Measurements from ENCODE around the gene DHODH.
"Not testable (repeated sequence)": the region's sequence is repeated elsewhere in the genome, so short reads cannot be mapped to it uniquely, and the experiment has no call there.

Gene DHODH

DNA sequence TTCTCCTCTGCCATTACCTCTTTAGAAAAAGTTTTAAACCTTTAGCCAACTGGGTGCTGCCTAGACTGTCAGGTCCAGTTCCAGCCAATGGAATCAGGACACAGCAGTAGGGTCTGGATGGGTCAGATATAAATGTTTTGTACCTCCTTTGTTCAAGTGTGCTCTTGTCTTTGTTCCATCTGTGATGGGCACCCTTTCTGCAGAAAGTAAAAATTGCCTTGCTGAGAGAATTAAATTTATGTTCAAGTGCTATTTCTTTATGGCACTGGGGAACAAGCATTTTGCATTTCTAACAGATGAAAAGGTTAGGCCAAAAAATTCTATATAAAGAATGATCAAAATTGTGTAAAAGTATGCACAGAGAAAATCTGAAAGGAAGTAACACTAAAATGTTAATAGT, 40.6 kb downstream of the DHODH start:
- Histone ChIP-seq H3K9ac (ENCODE audit: low read length) (no peak overlapping the region), H3K4me3 (ENCODE audit: insufficient read depth, low read length, poor library complexity, severe bottlenecking) (no peak overlapping the region), H4K20me1 (ENCODE audit: low read depth, low read length) (no peaks in the 10 kb centered on the region), H3K9me3 (ENCODE audit: insufficient read depth, low read length) (peaks cover 6% of the 10 kb centered on the region; the same call in 1 of the 2 replicates), H3K27ac (ENCODE audit: low read depth, low read length) (no peak overlapping the region), H3K36me3 (ENCODE audit: low read length) (no peaks in the 10 kb centered on the region), H2AFZ (ENCODE audit: low read depth, low read length, severe bottlenecking) (no peak overlapping the region), H3K4me2 (ENCODE audit: low read depth, low read length, poor library complexity, severe bottlenecking) (no peak overlapping the region), H3K79me2 (ENCODE audit: insufficient read depth, low read length) (no peaks in the 10 kb centered on the region), H3K9me2 (replicated peaks; ENCODE audit: insufficient read depth, low read length) (no peaks in the 10 kb centered on the region), H3F3A (ENCODE audit: insufficient read depth) (no peaks in the 10 kb centered on the region), H3K27me3 (ENCODE audit: low read length) (no peaks in the 10 kb centered on the region)
- TF ChIP-seq EZH2phosphoT487 (conservative IDR thresholded peaks at IDR 0.05; ENCODE audit: low read length) = no peak

DNA sequence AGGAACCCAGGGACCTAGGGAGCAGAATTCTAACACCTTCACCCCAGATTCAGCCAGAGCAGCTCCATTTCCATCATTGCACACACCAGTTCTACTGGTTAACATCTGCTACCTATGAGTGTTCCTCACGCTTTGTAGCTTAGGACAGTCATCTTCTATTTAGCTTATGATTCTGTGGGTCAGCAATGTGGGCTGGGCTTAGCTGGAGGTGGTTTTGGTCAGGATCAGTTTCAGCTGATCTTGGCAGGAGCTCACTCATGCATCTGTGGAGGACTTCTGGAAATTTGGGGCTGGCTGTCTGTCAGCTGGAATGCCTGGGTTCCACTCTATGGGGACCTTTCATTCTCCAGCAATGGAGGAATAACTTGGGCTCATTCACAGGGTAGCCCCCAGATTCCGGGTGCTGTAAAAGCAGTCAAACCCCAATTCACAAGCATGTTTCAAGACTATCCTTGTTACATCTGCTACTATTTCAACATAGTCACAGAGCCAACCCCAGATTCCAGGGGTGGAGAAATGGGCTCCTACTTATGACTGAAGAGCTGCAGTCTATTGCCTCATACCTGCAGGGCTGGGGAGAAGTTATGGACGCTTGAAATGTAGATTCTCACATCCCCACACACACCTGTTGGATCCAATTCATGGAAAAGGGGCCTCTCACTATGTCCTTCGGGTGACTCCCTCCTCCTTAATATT, 42.4 kb downstream of the DHODH start:
- Histone ChIP-seq H4K20me1 (ENCODE audit: low read depth, low read length) (no peaks in the 10 kb centered on the region), H3K9me3 (ENCODE audit: insufficient read depth, low read length) (peaks cover 6% of the 10 kb centered on the region; the same call in 1 of the 2 replicates), H2AFZ (ENCODE audit: low read depth, low read length, severe bottlenecking) (no peak overlapping the region), H3K4me2 (ENCODE audit: low read depth, low read length, poor library complexity, severe bottlenecking) (no peak overlapping the region), H3K4me3 (ENCODE audit: insufficient read depth, low read length, poor library complexity, severe bottlenecking) (no peak overlapping the region), H3F3A (ENCODE audit: insufficient read depth) (no peaks in the 10 kb centered on the region), H3K27ac (ENCODE audit: low read depth, low read length) (no peak overlapping the region), H3K36me3 (ENCODE audit: low read length) (no peaks in the 10 kb centered on the region), H3K9ac (ENCODE audit: low read length) (no peak overlapping the region), H3K79me2 (ENCODE audit: insufficient read depth, low read length) (no peaks in the 10 kb centered on the region), H3K27me3 (ENCODE audit: low read length) (no peaks in the 10 kb centered on the region), H3K9me2 (replicated peaks; ENCODE audit: insufficient read depth, low read length) (no peaks in the 10 kb centered on the region)
- TF ChIP-seq EZH2phosphoT487 (conservative IDR thresholded peaks at IDR 0.05; ENCODE audit: low read length) = no peak
- TF ChIP-seq, protein P1, sequence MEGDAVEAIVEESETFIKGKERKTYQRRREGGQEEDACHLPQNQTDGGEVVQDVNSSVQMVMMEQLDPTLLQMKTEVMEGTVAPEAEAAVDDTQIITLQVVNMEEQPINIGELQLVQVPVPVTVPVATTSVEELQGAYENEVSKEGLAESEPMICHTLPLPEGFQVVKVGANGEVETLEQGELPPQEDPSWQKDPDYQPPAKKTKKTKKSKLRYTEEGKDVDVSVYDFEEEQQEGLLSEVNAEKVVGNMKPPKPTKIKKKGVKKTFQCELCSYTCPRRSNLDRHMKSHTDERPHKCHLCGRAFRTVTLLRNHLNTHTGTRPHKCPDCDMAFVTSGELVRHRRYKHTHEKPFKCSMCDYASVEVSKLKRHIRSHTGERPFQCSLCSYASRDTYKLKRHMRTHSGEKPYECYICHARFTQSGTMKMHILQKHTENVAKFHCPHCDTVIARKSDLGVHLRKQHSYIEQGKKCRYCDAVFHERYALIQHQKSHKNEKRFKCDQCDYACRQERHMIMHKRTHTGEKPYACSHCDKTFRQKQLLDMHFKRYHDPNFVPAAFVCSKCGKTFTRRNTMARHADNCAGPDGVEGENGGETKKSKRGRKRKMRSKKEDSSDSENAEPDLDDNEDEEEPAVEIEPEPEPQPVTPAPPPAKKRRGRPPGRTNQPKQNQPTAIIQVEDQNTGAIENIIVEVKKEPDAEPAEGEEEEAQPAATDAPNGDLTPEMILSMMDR (IDR thresholded peaks at IDR 0.05; ENCODE audit: insufficient read depth, low read length, poor library complexity, severe bottlenecking) = no peak

DNA sequence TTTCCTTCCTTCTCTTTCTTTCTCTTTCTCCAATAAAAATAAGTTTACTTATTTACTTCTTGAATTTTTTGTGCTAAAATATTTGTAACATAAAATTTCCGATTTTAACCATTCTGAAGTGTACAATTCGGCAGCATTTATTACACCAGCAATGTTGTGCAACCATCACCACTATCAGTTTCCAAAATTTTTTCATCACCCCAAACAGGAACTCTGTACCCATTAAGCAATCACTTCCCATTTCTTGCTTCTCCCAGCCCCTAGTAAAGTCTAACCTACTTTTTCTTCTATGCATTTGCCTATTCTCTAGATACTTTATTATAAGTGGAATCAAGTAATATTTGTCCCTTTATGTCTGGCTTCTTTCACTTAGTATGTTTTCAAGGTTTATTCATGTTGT, 43.3 kb downstream of the DHODH start:
- no peaks in the 10 kb centered on the region for H3F3A ChIP-seq (ENCODE audit: insufficient read depth)
- no peak overlapping the region for H2AFZ ChIP-seq (ENCODE audit: low read depth, low read length, severe bottlenecking)
- TF ChIP-seq, protein P1 (IDR thresholded peaks at IDR 0.05; ENCODE audit: insufficient read depth, low read length, poor library complexity, severe bottlenecking) = no peak
- TF ChIP-seq EZH2phosphoT487 (conservative IDR thresholded peaks at IDR 0.05; ENCODE audit: low read length) = no peak
- H3K79me2 ChIP-seq (ENCODE audit: insufficient read depth, low read length) = no peaks in the 10 kb centered on the region
- H3K9ac ChIP-seq (ENCODE audit: low read length) = no peak overlapping the region
- H3K4me2 ChIP-seq (ENCODE audit: low read depth, low read length, poor library complexity, severe bottlenecking) = no peak overlapping the region
- no peak overlapping the region for H3K4me3 ChIP-seq (ENCODE audit: insufficient read depth, low read length, poor library complexity, severe bottlenecking)
- no peaks in the 10 kb centered on the region for H3K27me3 ChIP-seq (ENCODE audit: low read length)
- no peaks in the 10 kb centered on the region for H3K36me3 ChIP-seq (ENCODE audit: low read length)
- H3K27ac ChIP-seq (ENCODE audit: low read depth, low read length) = no peak overlapping the region
- no peaks in the 10 kb centered on the region for H4K20me1 ChIP-seq (ENCODE audit: low read depth, low read length)
- H3K9me2 ChIP-seq (replicated peaks; ENCODE audit: insufficient read depth, low read length) = no peaks in the 10 kb centered on the region
- H3K9me3 ChIP-seq (ENCODE audit: insufficient read depth, low read length) = peaks cover 6% of the 10 kb centered on the region; the same call in 1 of the 2 replicates

DNA sequence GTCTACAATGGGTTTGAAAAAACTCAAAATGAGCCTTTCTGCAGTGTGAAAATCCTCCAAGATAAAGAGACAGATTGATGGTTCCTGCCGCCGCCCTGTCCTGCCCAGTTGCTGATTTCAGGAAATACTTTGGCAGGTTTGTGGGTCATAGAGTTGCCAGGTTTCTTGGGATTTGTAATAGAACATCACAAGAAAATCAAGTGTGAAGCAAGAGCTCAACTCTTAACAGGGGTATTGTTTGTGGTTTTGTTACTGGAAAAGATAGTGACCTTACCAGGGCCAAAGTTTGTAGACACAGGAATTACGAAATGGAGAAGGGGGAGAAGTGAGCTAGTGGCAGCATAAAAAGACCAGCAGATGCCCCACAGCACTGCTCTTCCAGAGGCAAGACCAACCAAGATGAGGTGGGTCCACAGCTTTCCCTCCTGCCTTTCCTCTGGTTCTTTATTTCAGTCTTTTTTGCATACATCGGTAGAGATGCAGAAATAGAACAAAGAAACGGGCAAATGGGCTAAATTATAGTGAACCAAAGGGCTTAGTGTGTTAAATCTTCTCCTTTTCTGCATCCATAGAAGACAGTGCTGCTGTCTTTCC, 45.8 kb downstream of the DHODH start, which contains the start of gene HP:
HP (plus strand) TSS at position 252 of the 594 bp plus-strand sequence; CDS start at position 400, 148 bp downstream.
- H3K27me3 ChIP-seq (ENCODE audit: low read length); H4K20me1 ChIP-seq (ENCODE audit: low read depth, low read length); H3K9me3 ChIP-seq (ENCODE audit: insufficient read depth, low read length); H3K4me3 ChIP-seq (ENCODE audit: insufficient read depth, low read length, poor library complexity, severe bottlenecking); H3K36me3 ChIP-seq (ENCODE audit: low read length); H2AFZ ChIP-seq (ENCODE audit: low read depth, low read length, severe bottlenecking); H3K4me2 ChIP-seq (ENCODE audit: low read depth, low read length, poor library complexity, severe bottlenecking); H3K79me2 ChIP-seq (ENCODE audit: insufficient read depth, low read length); H3K9ac ChIP-seq (ENCODE audit: low read length); H3K9me2 ChIP-seq (replicated peaks; ENCODE audit: insufficient read depth, low read length); H3F3A ChIP-seq (ENCODE audit: insufficient read depth); H3K27ac ChIP-seq (ENCODE audit: low read depth, low read length): not testable (repeated sequence)

Data from SU-DHL-6 (cell line).